Chondrocyte (in vitro differentiated cells): ENCODE results near the gene MIS18BP1. TPM values are rescaled to one million over a fixed set of nuclear protein-coding genes. Genes with fewer than 3 reads are reported as not detected.
A peak's percentile ranks its signal among the peaks of the same experiment; 100 is the strongest.

Experiments used
- DNase-seq: peaks from one replicate; pipeline ENCODE4 v3.0.0; 2021; ENCODE audit warnings: mixed read lengths, low spot score
- H3K27ac Mint-ChIP-seq: one replicate; pipeline ENCODE4 v1.8.0; 2021; ENCODE audit warnings: mild to moderate bottlenecking, moderate library complexity, mixed read lengths; ENCODE audit not compliant: unreplicated experiment
- H3K27me3 Mint-ChIP-seq: 2 replicates; pipeline ENCODE4 v1.8.0; 2021; ENCODE audit warnings: low read depth, mixed read lengths
- H3K36me3 Mint-ChIP-seq: 2 replicates; pipeline ENCODE4 v1.8.0; 2021; ENCODE audit warnings: low read depth, mixed read lengths
- H3K4me1 Mint-ChIP-seq: 2 replicates; pipeline ENCODE4 v1.8.0; 2021; ENCODE audit warnings: low read depth, mild to moderate bottlenecking, mixed read lengths
- H3K4me3 Mint-ChIP-seq: one replicate; pipeline ENCODE4 v1.8.0; 2021; ENCODE audit warnings: mild to moderate bottlenecking, moderate library complexity, mixed read lengths; ENCODE audit not compliant: unreplicated experiment
- H3K9me3 Mint-ChIP-seq: 2 replicates; pipeline ENCODE4 v1.8.0; 2021; ENCODE audit warnings: low read depth, mixed read lengths
- total RNA-seq: library from RNA; stranded (reverse); gene quantifications from 3 replicates; pipeline ENCODE4 v1.2.1, GENCODE V29; 2021
- TF ChIP-seq, protein P1 (sequence below): fragments of 200-600 bp; sonication (generic); IDR thresholded peaks from 2 replicates; pipeline ENCODE4 v1.5.0; 2021; ENCODE audit warnings: antibody characterized with exemption, mild to moderate bottlenecking, moderate library complexity

Gene MIS18BP1
- total RNA-seq, 1 donor from 2014 or later = 9.4 TPM

DNA sequence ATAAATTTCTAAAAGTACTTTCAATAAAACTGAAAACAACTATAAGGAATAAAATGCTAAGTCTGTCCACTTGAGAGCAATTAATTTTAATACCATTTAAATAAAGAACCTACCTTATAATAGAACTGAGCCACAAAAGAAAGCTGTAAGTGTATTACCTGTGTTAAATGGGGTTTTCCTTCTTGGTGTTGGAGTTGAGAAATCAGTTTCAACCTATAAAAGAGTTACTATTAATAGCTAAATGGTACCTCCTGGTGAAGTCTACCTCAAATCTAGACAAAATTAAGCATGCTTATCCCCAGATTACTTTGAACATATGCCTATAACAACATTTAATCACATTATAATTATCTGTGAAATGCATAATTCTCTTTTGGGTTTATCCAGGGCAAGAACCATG lies 48.8 kb downstream of the MIS18BP1 start:
- peaks cover 2% of the 10 kb centered on the region for H3K4me1 Mint-ChIP-seq
- H3K4me3 Mint-ChIP-seq = no peak overlapping the region
- peaks cover 5% of the 10 kb centered on the region for H3K36me3 Mint-ChIP-seq
- TF ChIP-seq, protein P1, sequence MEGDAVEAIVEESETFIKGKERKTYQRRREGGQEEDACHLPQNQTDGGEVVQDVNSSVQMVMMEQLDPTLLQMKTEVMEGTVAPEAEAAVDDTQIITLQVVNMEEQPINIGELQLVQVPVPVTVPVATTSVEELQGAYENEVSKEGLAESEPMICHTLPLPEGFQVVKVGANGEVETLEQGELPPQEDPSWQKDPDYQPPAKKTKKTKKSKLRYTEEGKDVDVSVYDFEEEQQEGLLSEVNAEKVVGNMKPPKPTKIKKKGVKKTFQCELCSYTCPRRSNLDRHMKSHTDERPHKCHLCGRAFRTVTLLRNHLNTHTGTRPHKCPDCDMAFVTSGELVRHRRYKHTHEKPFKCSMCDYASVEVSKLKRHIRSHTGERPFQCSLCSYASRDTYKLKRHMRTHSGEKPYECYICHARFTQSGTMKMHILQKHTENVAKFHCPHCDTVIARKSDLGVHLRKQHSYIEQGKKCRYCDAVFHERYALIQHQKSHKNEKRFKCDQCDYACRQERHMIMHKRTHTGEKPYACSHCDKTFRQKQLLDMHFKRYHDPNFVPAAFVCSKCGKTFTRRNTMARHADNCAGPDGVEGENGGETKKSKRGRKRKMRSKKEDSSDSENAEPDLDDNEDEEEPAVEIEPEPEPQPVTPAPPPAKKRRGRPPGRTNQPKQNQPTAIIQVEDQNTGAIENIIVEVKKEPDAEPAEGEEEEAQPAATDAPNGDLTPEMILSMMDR = no peak
- H3K27me3 Mint-ChIP-seq = no peaks in the 10 kb centered on the region
- no peak overlapping the region for H3K27ac Mint-ChIP-seq
- H3K9me3 Mint-ChIP-seq = no peaks in the 10 kb centered on the region
- no peak for DNase-seq

DNA sequence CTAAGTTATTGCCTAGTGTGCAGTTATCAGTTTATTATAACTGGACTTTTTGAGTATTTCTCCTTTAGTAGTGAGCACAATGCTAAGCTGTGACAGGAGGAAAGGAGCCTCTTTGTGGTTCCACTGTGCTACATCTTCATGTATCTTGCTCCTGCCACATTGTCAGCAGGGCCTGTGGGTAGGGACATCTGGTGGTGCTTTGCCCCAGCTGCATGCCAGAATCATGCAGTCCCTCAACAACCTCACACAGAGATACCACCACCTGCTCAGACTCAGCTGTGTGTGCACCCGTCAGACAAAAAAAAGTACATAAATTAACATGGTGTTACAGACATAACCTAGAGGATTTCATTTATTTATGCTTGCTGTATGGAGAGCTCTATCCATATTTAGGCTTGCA lies 51.1 kb downstream of the MIS18BP1 start:
- Mint-ChIP-seq H3K9me3 (no peaks in the 10 kb centered on the region), H3K27ac (no peak overlapping the region), H3K4me3 (no peak overlapping the region), H3K27me3 (no peaks in the 10 kb centered on the region), H3K4me1 (peaks cover 6% of the 10 kb centered on the region), H3K36me3 (peaks cover 5% of the 10 kb centered on the region)
- TF ChIP-seq, protein P1 = peak; percentile 34
- DNase-seq = no peak

DNA sequence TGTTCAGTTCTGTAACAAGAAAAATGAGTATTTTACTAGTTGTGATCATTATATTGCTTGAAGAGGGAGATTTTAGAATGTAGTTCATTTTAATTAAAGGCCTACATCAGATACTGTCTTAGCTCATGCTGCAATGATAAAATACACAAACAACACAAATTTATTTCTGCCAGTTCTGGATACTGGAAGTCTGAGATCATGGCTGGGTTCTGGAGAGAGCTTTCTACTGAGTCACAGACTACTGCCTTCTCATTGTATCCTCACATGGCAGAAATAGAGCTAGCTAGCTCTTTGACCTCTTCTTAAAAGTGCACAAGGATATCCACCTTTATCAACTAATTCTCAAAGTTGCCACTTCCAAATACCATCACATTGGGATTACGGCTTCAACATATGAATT lies 53.8 kb downstream of the MIS18BP1 start:
- H3K27me3 Mint-ChIP-seq = no peaks in the 10 kb centered on the region
- H3K36me3 Mint-ChIP-seq = peaks cover 3% of the 10 kb centered on the region
- H3K27ac Mint-ChIP-seq = no peak overlapping the region
- TF ChIP-seq, protein P1 = no peak
- DNase-seq = no peak
- no peaks in the 10 kb centered on the region for H3K9me3 Mint-ChIP-seq
- H3K4me1 Mint-ChIP-seq = peaks cover 6% of the 10 kb centered on the region
- no peak overlapping the region for H3K4me3 Mint-ChIP-seq

DNA sequence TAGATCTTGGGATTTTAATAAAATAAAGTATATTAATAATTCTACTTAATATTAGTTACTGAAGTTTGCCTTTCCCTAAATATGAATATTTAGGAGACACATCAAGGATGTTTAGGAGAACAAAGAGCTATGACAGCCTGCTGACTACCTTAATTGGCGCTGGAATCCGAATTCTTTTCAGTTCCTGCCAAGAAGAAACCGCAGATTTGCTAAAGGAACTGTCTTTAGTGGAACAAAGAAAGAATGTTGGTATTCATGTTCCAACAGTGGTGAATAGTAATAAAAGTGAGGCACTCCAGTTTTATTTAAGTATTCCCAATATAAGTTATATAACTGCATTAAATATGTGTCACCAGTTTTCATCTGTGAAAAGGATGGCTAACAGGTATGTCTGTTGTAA lies 54.5 kb downstream of the MIS18BP1 start:
- DNase-seq = no peak
- Mint-ChIP-seq H3K27me3 (no peaks in the 10 kb centered on the region), H3K9me3 (no peaks in the 10 kb centered on the region)

DNA sequence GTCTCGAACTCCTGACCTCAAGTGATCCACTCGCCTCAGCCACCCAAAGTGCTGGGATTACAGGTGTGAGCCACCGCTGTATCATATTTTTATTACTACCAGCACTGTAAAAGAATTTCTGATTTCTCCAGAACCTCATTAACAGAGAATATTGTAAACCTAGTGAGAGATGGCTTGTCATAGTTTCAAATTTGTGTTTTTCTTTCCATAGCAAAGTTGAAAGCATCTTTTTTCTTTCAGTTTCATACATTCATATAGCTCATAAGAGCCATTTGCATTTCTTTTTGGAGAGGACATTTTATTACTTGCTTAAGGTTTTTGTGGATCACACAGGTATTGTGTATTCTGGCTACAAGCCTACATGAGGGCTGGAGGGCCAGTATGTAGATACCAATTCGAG lies 58.0 kb downstream of the MIS18BP1 start:
- no peak for DNase-seq
- no peak overlapping the region for H3K27ac Mint-ChIP-seq
- H3K9me3 Mint-ChIP-seq = no peaks in the 10 kb centered on the region
- H3K27me3 Mint-ChIP-seq = no peaks in the 10 kb centered on the region
- peaks cover 6% of the 10 kb centered on the region for H3K4me1 Mint-ChIP-seq
- H3K4me3 Mint-ChIP-seq = no peak overlapping the region
- peaks cover 4% of the 10 kb centered on the region for H3K36me3 Mint-ChIP-seq
- TF ChIP-seq, protein P1 = no peak

More for the DNA sequence above, 54.5 kb downstream of the MIS18BP1 start:
- Mint-ChIP-seq H3K27ac (no peak overlapping the region), H3K4me1 (peaks cover 6% of the 10 kb centered on the region), H3K36me3 (peaks cover 3% of the 10 kb centered on the region), H3K4me3 (no peak overlapping the region)
- TF ChIP-seq, protein P1 = no peak
